Stimulated activated naive CD8-positive, alpha-beta T cell treated with anti-CD3 and anti-CD28 coated beads, Interleukin-15, Interleukin-2, amounts not matched to agents 100 ng/mL and 50 ng/mL, for 24 hours (primary cell): Measurements from ENCODE around the gene HOXC10.

Experiments
- H3K27ac Mint-ChIP-seq: one replicate; pipeline ENCODE4 v1.8.0; 2021; ENCODE audit warnings: mild to moderate bottlenecking, mixed read lengths
- H3K27me3 Mint-ChIP-seq: one replicate; pipeline ENCODE4 v1.8.0; 2021; ENCODE audit warnings: mixed read lengths
- H3K36me3 Mint-ChIP-seq: one replicate; pipeline ENCODE4 v1.8.0; 2021; ENCODE audit warnings: low read depth, mixed read lengths
- H3K4me1 Mint-ChIP-seq: one replicate; pipeline ENCODE4 v1.8.0; 2021; ENCODE audit warnings: low read depth, mixed read lengths
- H3K4me3 Mint-ChIP-seq: one replicate; pipeline ENCODE4 v1.8.0; 2021; ENCODE audit warnings: mild to moderate bottlenecking, mixed read lengths
- H3K9me3 Mint-ChIP-seq: one replicate; pipeline ENCODE4 v1.8.0; 2021; ENCODE audit warnings: mixed read lengths

Gene HOXC10

DNA sequence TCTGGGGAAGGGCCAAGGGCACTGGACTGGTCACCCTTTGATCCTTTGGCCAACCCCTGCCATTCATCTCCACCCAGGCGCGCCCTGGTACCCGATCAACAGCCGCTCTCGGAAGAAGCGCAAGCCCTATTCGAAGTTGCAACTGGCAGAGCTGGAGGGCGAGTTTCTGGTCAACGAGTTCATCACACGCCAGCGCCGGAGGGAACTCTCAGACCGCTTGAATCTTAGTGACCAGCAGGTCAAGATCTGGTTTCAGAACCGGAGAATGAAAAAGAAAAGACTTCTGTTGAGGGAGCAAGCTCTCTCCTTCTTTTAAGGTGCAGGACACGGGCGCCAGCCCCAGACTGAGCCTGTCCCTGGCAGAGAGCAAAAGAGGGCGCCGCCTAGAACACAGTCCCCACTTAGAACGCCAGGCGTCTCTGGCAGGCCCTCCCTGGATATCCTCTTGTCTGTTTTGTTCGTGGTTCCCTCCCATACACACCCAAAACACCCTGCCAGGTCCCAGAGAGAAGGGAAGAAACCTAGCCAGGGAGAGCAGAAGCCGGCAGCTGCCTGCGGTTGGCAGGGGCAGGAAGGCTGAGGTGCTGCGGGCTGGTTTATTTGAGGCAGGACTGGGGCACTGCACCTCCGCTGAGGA lies 28.6 kb upstream of the HOXC10 start:
- H3K27ac Mint-ChIP-seq: peak overlapping the region; percentile 65
- H3K9me3 Mint-ChIP-seq: no peaks in the 10 kb centered on the region
- H3K4me1 Mint-ChIP-seq: peaks cover 18% of the 10 kb centered on the region
- peak overlapping the region; percentile 4 for H3K4me3 Mint-ChIP-seq
- no peaks in the 10 kb centered on the region for H3K36me3 Mint-ChIP-seq
- H3K27me3 Mint-ChIP-seq: peaks cover 90% of the 10 kb centered on the region

DNA sequence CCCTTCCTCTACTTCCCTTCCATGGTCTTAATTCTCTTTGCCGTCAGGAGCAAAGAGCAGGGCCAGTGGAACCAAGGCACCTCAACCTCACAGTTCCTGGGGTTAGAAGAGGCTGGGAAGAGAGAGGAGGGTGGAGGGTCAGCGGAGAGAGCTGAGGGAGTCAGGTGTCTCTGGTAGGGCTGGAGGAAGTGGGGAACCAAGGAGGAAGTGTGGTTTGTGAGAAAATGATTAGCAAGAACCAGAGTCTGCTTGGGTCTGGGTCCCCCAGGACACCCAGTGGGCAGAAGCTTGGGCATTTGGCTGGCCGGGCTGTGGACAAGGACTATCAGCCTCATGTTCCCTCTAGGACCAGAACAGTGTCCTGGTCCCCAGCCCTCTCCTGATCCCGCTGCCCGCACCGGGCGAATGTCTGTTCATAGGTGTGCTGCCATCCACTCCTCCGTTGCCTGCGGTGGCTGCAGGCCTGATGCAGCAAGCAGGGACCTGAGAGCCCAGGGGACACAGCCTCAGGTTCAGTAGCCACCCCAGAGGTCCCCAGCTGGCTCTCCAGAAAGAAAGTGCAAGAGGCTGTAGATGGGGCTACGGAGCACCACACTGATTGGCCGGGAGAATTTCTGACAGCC lies 27.9 kb upstream of the HOXC10 start:
- Mint-ChIP-seq H3K4me1 (peaks cover 18% of the 10 kb centered on the region), H3K9me3 (no peaks in the 10 kb centered on the region), H3K27me3 (peaks cover 89% of the 10 kb centered on the region), H3K36me3 (no peaks in the 10 kb centered on the region), H3K4me3 (no peak overlapping the region), H3K27ac (no peak overlapping the region)

DNA sequence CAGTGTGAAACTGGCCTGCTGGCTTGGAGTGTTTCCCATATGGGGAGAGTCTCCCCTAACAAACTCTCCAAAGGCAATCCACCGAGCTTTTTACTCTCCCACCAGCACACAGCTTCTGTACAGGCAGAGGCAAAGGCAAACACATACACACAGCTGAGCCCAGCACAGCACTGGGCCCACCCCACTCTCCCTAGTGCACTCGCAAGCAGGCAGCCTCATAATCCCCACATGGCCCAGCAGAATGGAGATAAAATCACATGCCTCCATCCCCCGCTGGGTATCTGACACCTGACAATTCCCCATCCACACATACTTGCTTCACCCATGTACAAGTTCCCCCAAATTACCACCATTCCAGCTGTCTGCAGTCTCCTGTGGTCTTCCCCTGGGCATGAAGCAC lies 26.8 kb upstream of the HOXC10 start:
- Mint-ChIP-seq H3K4me1 (peaks cover 17% of the 10 kb centered on the region), H3K4me3 (no peak overlapping the region), H3K27ac (no peak overlapping the region), H3K9me3 (no peaks in the 10 kb centered on the region), H3K36me3 (no peaks in the 10 kb centered on the region), H3K27me3 (peaks cover 88% of the 10 kb centered on the region)

DNA sequence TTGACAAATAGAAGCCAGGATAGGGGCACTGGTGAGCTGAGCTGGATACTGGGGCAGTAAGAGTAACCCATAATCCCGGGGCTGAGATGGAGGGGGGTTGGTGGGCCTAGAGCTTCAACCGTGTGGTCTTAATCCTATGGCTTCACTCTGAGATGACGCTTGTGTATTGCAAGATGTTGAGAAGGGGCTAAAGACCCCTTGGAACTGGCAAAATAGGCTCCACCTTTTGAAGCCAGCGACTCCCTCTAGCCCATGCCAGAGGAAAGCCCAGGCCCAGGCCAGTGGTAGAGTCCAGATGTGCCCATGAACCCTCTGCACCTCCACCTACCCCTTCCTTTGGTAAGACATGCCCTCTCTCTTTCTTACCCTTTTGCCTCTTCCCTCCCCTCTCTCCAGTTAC lies 25.6 kb upstream of the HOXC10 start:
- Mint-ChIP-seq H3K4me1 (peaks cover 21% of the 10 kb centered on the region), H3K9me3 (no peaks in the 10 kb centered on the region), H3K27ac (no peak overlapping the region), H3K4me3 (no peak overlapping the region), H3K36me3 (no peaks in the 10 kb centered on the region), H3K27me3 (peaks cover 88% of the 10 kb centered on the region)

DNA sequence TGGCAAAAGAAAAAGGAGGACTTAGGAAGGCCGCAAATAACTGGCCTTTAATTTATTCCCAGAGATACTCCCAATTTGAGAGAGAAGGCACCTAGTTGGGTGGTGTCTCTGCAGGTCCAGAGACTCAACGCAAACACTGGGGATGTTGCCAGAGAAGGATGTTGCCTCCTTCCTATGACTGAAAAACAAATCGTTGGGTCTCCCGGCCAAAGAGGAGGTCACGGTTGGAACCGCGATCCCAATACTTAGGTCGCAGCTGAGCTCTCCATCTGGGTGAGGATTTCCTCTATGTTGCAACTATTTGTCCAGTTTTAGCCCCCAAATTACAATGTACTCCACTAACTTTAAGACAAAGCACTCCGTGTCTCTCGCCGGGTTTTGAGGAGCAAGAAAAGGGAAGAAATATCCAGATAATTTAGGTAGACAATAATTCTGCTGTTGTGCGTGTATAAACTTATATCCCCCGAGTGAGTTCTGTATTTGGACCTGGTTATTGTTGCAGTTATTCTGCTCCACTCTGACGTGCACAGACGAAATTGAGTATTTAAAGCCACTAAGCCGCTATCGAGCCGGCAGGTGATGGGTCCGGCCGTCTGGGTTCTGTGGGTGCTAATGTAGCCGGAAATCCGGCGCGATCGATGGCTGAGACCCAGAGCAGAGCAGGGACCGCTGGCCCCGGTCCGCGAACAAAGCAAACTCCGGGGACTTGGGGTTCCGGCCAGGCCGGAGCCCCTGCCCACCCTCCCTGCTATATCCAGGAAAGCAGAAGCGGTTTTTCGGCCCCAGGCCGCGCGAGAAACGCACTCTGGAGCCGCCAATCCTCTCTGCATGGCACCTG lies 24.5 kb upstream of the HOXC10 start:
- peaks cover 30% of the 10 kb centered on the region for H3K4me1 Mint-ChIP-seq
- peak overlapping the region; percentile 61 for H3K27ac Mint-ChIP-seq
- no peaks in the 10 kb centered on the region for H3K9me3 Mint-ChIP-seq
- H3K27me3 Mint-ChIP-seq: peaks cover 91% of the 10 kb centered on the region
- no peaks in the 10 kb centered on the region for H3K36me3 Mint-ChIP-seq
- H3K4me3 Mint-ChIP-seq: no peak overlapping the region

DNA sequence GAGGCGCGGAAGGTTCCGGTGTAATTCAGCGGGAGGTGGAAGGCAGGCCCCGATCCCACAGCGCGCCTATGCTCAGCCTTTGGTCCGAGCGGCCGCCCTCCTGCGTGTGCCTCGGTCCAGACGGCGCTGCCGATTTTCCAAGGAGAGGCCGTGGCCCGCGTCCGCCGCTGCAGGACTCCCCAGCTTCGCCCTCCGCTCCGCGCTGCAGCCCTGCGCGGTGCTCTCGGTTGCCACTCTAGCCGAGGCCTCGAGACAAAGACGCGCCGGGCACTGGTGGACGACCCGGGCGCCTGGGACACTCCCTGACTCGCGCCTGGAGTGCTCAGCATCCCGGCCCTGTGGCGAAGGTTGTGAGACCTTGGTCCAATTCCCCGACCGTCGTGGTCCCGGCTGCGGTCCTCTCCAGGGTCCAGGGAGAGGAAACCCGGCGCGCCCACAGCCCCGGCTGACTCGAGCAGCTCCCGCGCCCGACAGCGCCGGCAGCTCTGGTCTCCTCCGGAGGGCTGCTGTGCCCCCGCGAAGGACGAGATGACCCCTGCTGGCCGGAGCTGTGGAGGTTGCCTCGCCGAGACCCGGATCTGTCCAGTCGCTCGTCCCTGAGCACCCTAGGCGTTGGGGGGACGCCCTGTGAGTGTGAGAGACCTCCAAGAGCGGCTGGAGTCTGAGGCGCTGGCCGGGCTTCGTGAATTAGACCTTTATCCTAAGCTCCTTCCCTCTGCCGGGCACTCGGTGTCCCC lies 23.8 kb upstream of the HOXC10 start:
- H3K27me3 Mint-ChIP-seq: peaks cover 91% of the 10 kb centered on the region
- H3K36me3 Mint-ChIP-seq: no peaks in the 10 kb centered on the region
- no peaks in the 10 kb centered on the region for H3K9me3 Mint-ChIP-seq
- no peak overlapping the region for H3K4me3 Mint-ChIP-seq
- peaks cover 30% of the 10 kb centered on the region for H3K4me1 Mint-ChIP-seq
- no peak overlapping the region for H3K27ac Mint-ChIP-seq

DNA sequence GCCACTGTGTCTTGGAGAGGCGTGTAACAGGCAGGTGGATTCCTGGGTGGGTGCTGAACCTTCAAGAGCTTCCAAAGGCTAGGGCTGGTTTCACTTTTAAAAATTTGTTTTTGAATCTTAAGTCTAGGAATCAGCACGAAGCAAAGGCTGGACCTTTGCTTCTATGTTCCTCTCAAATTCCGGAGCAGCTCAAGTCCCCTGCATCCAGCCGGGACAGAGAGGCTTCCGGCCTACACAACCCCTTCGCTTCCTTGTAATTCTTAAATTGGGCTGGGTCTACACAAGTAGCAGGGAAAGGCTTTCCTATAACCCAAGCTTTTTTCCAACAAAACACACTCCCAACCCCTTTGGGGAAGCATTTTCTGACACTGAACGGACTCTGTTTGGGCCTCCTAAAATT lies 21.9 kb upstream of the HOXC10 start:
- Mint-ChIP-seq H3K36me3 (no peaks in the 10 kb centered on the region), H3K27ac (no peak overlapping the region), H3K27me3 (peaks cover 91% of the 10 kb centered on the region), H3K4me1 (peaks cover 32% of the 10 kb centered on the region), H3K4me3 (no peak overlapping the region), H3K9me3 (no peaks in the 10 kb centered on the region)

DNA sequence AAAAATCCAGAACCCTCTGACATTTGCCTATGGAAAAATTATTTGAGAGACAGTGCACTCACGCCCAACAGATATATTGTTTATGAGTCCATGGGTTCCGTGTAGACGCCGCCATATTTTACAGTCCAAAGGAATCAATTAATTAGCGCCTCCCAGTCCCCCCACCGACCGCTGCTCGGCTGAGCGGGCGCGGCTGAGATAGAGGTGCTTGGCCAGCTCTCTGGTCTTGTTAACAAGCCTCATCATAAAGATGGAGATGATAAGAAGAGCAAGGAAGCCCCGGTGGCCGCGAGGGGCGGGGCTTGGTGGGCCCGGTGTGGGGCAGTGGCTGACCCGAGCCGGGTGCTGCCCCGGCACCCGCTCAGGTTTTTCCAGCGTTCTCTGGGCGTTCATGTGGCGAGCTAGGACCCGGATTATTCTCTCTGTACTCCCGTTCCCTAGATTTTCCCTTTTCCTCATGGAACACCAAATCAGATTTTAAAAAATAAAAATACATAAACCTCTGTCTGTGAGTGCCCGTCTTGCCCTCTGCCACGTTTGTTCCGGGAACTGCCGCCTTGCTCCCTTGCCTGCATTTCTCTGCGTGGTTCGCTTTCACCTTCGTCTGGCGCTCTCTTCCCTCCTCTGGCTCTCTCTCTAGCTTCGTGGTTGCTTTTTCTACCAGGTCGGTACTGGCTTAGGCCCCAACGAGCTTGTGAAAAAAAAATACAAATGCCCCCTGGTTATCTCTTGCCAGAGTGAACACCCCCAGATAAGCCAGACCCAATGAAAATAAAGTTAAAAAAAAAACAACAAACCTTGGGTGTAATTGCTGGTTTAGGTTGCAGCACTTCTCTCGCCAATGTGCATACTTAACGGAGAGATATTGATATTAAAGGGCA lies 21.3 kb upstream of the HOXC10 start:
- no peaks in the 10 kb centered on the region for H3K9me3 Mint-ChIP-seq
- peaks cover 91% of the 10 kb centered on the region for H3K27me3 Mint-ChIP-seq
- H3K4me1 Mint-ChIP-seq: peaks cover 32% of the 10 kb centered on the region
- H3K27ac Mint-ChIP-seq: peak overlapping the region; percentile 55
- H3K4me3 Mint-ChIP-seq: peak overlapping the region; percentile 31
- no peaks in the 10 kb centered on the region for H3K36me3 Mint-ChIP-seq

DNA sequence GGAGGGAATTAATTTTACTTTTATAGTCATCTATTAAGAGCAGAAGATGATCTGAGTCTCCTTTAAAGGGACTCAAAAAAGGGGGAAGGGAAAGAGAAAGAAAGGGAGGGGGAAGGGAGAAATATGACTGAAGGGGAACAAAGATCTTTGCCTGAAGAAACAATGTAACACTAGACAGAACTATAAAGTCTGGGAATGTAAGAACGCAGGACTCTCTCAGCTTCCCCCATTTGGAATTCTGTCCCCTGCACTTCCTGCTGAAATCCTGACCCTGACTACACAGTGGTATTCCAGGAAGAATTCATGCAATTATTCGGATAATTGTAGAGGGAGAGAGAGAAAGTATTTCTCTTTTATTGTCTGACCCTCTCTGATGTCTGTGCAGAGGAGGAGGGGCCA lies 20.6 kb upstream of the HOXC10 start:
- no peak overlapping the region for H3K4me3 Mint-ChIP-seq
- peaks cover 91% of the 10 kb centered on the region for H3K27me3 Mint-ChIP-seq
- H3K4me1 Mint-ChIP-seq: peaks cover 32% of the 10 kb centered on the region
- no peaks in the 10 kb centered on the region for H3K9me3 Mint-ChIP-seq
- no peaks in the 10 kb centered on the region for H3K36me3 Mint-ChIP-seq
- no peak overlapping the region for H3K27ac Mint-ChIP-seq

DNA sequence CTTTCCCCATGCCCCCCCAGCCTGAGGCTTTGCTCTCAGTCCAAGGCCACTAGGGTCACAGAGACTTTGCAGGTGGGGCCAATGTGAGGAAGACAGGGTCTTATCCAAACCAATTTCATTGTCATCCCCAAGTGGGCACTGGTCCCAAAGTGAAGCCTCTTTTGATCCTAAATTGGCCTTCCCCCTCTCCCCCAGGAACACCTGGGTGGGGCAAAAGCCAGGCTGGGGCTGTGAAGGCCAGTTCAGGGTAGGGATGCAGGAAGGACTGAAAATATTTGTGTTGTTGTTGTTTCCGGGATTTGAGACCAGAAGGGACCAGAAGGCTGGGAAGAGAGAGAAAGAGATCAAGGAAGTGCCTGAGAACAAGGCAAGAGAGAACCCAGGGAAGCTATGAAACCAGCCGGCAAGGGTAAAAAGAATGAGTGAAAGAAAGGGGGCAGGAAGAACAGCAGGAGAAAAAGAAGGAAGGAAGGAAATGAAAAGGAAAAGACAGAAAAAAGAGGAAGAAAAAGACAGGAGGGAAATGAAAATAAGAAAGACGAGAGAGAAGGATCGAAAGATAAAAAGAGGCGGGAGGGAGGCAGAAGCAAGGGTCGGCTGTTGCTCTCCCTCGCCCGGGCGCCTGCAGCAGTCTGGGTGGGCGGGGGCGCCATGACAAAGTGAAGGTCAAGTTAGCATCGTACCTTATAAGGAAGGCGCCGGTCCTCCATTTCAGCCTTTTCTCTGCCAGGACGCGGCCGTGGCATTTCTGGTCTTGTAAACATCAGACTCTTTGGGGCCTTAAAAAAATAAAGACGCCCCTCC lies 19.5 kb upstream of the HOXC10 start:
- Mint-ChIP-seq H3K4me1 (peaks cover 29% of the 10 kb centered on the region), H3K4me3 (peak overlapping the region; percentile 22), H3K27me3 (peaks cover 91% of the 10 kb centered on the region), H3K27ac (no peak overlapping the region), H3K9me3 (no peaks in the 10 kb centered on the region), H3K36me3 (no peaks in the 10 kb centered on the region)

DNA sequence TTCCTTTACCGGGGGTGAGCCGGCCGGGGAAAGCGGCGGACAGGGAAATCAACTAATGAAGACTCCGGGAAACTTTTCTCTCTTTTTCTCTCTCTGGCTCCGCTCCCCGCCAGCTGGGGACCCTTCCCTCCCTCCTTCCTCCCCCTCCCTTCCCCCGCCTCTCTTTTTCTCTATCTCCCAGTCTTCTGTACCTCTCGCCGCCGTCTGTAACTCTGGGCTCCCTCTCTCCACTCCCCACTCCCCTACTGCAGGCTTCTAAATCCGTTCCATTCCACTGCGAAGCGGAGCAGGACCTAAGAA lies 18.9 kb upstream of the HOXC10 start:
- Mint-ChIP-seq H3K4me3 (peak overlapping the region; percentile 22), H3K4me1 (peaks cover 28% of the 10 kb centered on the region), H3K27ac (no peak overlapping the region), H3K9me3 (no peaks in the 10 kb centered on the region), H3K36me3 (no peaks in the 10 kb centered on the region), H3K27me3 (peaks cover 95% of the 10 kb centered on the region)

DNA sequence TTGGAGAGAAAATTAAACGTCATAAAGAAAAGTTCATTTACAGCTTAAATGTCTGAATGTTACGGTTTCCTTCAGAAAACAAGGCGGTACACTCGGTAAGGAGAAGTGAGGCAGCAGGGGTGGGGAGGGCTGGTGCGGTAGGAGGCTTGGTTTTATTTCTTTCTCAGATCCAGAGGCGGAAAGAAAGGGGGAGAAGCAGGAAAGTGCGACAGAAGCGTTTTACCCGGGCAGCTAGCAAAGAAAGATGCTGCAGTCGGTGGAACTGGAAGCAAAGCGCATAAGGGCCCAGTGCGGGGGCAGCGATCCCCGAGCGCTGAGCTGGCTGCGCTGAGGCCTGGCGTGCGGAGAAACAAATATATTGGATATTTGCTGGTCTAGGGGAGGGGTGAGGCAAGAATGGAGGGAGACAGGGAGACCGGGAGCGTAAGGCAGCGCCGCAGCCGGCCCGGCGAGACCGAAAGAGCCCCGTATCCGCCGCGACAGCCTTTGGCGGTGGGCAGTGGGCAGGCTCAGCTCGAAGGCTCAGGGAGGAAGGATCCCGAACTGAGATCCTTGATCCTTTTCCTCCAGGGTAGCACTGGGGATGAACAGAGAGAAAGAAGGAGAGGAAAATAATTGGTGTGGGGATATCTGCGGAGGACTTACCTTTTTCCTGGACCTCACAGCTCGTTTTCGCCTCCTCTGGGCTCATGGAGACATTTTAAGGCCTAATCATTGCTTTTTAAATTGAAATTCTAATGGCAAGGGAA lies 18.4 kb upstream of the HOXC10 start:
- Mint-ChIP-seq H3K27ac (no peak overlapping the region), H3K36me3 (no peaks in the 10 kb centered on the region), H3K4me3 (peak overlapping the region; percentile 14), H3K4me1 (peaks cover 28% of the 10 kb centered on the region), H3K9me3 (no peaks in the 10 kb centered on the region), H3K27me3 (peaks cover 99% of the 10 kb centered on the region)

DNA sequence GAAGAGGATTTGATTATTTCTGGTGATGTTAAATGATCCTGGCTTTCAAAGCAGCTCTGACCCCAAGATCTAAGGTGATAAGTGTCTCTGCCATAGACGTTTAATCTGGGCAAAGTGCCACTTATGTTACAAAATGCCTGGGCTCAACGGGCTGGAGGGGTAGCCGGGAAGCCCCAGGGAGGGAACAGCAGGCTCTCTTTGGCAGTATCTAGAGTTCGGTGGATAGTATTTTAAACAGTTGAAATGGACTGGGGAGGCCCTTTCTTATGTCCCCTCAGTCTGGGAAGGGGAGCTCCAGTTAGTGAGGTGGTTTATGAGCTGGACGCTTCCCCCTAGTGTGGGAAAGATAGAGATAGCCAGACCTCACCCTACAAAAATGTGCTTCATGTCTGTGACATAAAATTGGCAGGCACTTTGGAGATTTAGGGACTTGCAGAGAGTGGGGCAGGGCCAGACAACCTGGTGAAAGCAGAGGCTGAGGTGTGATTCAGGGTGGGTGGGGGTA lies 17.5 kb upstream of the HOXC10 start:
- H3K4me3 Mint-ChIP-seq: no peak overlapping the region
- H3K4me1 Mint-ChIP-seq: peaks cover 28% of the 10 kb centered on the region
- H3K9me3 Mint-ChIP-seq: no peaks in the 10 kb centered on the region
- H3K36me3 Mint-ChIP-seq: no peaks in the 10 kb centered on the region
- peaks cover 99% of the 10 kb centered on the region for H3K27me3 Mint-ChIP-seq
- H3K27ac Mint-ChIP-seq: no peak overlapping the region
